Epithelial cell of proximal tubule (primary cell): ENCODE results near the gene IL3. TPM values are rescaled to one million over a fixed set of nuclear protein-coding genes. Genes with fewer than 3 reads are reported as not detected.

Experiments
- DNase-seq: peaks from one replicate; pipeline ENCODE4 v3.0.0-alpha.2; 2011; ENCODE audit warnings: low read depth
- H3K4me3 ChIP-seq: 2 replicates; pipeline ENCODE4 v1.5.1; 2011; ENCODE audit warnings: low read depth, mild to moderate bottlenecking, low read length
- total RNA-seq: library from RNA; depleted of rRNA; stranded (reverse); fragments of >200 nt; gene quantifications from 2 replicates; pipeline ENCODE4 v1.2.3, GENCODE V29; 2015
- TF ChIP-seq, protein P1 (sequence below): conservative IDR thresholded peaks from 2 replicates; pipeline ENCODE4 v1.5.1; 2012; ENCODE audit warnings: low read depth, mild to moderate bottlenecking, low read length

The IL3 gene
- total RNA-seq, 1 donor from 2014 or later: not detected

DNA sequence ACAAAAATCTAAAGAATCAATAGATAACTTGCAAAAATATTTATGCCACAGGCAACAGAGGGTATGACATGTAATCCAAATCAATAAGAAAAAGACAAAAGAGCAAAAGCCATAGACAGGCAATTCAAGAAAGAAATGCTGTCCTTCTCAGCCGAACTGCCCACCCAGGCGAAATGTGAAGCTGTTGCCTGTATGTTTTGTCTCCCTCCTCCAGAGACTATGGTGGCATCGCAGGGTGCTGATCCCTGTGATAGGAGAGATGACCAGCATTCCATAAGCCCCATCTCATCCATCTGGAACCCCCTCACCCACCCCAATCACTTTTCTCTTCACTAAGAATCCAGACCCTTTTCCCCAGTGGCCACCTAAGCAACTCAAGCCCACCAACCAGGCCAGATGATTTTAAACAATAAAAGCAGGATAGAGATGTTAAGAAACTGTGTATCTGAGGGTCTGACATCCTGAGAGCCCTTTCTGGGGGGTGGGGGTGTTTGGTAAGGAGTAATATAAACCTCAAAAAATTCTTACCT, 43.7 kb upstream of the IL3 start:
- TF ChIP-seq, protein P1, sequence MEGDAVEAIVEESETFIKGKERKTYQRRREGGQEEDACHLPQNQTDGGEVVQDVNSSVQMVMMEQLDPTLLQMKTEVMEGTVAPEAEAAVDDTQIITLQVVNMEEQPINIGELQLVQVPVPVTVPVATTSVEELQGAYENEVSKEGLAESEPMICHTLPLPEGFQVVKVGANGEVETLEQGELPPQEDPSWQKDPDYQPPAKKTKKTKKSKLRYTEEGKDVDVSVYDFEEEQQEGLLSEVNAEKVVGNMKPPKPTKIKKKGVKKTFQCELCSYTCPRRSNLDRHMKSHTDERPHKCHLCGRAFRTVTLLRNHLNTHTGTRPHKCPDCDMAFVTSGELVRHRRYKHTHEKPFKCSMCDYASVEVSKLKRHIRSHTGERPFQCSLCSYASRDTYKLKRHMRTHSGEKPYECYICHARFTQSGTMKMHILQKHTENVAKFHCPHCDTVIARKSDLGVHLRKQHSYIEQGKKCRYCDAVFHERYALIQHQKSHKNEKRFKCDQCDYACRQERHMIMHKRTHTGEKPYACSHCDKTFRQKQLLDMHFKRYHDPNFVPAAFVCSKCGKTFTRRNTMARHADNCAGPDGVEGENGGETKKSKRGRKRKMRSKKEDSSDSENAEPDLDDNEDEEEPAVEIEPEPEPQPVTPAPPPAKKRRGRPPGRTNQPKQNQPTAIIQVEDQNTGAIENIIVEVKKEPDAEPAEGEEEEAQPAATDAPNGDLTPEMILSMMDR: no peak

DNA sequence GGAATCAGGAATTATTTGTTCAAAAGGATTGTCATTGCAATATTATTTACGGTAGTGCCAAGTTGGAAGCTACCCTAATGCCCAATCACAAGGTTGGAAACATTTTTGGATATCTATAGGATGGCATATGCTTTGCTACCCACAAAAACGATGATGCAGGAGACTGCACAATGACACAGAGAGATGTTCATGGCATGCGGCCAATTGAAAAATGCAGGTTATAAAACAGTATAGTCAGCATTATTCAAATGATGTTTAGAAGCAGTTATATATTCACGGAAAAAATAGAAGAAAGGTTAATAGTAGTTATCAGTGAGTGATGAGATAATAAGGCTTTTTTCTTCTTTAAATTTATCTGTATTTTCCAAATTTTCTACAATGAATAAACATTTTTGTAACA, 43.1 kb upstream of the IL3 start:
- TF ChIP-seq, protein P1: no peak
- H3K4me3 ChIP-seq: no peak overlapping the region
- no peak for DNase-seq

More for the DNA sequence above, 43.7 kb upstream of the IL3 start:
- DNase-seq: no peak
- H3K4me3 ChIP-seq: no peak overlapping the region

DNA sequence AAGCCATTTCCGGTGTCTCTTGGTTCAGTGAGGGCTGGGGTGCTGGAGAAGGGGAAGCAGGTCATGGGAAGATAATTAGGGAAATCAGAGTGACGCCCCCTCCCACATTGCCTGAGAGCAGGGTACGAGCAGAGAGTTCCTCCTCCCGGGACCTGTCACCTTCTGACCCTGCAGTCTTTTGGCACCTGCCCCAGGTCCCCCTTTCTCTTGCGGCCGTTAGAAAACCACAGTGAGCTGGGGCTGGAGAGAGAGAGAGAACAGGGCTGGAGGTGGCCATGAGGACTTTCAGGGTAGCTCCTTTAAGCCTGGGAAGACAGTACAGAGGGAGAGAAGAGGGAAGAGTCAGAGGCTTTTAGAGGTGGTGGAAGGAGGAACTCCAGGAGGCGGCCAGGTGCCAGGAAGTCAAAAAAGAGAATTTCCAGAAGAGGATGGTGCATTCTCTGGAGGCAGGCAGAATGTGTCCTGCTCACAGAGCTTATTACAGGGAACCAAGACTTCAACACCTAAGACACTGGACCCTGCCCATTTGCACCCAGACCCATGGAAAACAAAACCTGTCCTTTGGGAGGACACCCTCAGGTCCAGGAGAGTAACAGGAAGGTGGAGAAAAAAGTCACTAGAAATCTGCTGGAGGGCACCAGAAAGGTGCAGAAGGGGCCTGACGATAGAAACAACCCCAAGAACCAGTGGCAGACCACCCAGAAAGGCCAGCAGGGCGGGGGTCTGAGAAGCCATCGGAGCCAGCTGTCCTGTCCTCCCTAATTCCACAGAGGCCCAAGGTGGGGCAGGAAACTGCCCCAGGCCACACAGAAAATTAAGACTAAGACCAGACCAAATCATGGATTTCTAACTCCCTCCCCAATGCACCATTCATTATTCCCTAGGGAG, 42.5 kb upstream of the IL3 start:
- no peak overlapping the region for H3K4me3 ChIP-seq
- TF ChIP-seq, protein P1: no peak
- no peak for DNase-seq

DNA sequence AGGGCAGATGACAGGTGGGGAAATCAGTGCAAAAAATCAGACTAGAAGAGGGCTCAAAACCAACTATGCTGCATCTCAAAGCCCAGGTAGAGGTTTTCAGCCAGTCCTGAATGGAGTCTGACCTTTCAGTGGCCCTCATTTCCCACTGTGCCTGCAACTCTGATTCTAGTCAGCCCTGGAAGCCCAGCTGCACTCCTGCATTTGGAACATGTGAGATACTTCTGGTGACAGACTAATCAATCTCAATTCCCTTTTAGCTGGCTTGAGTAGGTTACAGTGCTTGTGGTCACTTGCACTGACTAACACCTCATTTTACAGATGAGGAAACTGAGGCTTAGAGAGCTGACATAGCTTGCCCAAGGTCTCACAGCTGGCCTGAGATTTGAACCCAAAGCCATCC, 41.1 kb upstream of the IL3 start:
- TF ChIP-seq, protein P1: no peak
- no peak for DNase-seq
- no peak overlapping the region for H3K4me3 ChIP-seq

DNA sequence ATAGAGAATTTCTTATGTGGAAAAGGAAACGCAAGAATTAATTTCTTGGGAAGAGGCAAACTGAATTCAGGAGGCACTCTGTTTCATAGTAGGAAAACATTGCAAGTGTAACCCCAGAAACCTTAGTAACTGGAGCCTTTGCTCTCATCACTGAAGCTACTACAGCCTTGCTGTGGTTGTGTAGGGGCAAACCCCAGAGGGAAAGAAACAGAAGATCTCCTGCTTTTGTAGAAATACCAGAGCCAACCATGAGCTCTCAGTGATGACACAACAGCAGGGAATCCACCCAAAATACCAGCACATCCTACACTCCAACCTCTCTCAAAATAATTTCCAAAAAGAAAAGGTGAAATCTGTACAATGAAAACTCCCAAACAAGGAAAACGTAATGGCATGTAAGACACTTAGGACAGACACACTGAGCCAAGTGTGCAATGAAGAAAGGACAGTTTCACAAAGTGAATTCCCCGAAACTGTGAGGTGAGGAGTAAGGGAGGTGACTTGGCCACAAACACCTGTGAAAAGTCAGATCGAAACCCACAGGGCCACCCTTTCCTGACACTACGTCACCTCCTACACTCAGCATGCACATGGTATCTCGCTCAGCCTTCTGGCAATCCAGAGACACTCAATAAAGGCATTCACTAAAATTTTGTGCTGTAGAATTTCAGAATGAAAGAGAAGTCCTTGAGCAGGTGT, 40.4 kb upstream of the IL3 start:
- TF ChIP-seq, protein P1: no peak
- no peak overlapping the region for H3K4me3 ChIP-seq
- no peak for DNase-seq

DNA sequence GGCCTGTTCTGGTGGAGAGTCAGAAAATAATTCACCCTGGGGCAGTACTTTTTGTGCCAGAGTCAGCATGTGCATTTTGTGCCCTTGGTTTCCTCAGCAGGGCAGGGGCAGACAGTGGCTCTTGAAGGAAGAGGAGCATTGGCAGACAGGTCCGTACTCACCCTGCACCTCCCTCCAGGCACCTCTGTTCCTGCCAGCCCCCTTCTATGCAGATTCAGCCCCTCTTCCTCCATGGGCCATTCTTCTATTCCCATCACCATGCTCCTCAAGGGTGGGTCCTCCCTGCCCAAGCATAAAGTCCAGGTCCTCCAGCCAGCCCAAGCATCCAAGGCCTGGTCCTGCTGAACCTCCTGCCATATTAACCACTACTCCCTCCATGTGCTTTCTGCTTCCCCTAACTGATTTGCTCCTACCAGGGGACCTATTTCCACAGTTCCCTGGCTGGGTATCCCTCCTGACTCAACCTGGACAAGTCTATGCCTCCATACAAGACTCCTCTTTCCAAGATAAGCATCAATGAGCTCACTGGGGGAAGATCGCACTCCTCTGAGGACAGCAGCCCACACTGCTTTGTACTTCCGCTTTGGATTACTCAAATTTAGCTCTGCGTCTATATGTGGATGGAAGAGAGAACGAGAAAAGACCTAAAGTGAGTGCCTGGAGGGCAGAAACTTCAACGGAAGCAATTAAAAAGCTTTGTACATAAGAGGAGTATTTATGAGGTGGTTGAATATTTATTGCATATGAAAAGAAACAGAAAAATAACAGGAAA, 39.7 kb upstream of the IL3 start:
- no peak for DNase-seq
- TF ChIP-seq, protein P1: no peak

More for the DNA sequence above, 39.7 kb upstream of the IL3 start:
- H3K4me3 ChIP-seq: no peak overlapping the region
